HepG2 (cell line): ENCODE data around the gene TOMM20. TPM values are rescaled to one million over a fixed set of nuclear protein-coding genes. Genes with fewer than 3 reads are reported as not detected.

Experiments
- ARNTL ChIP-seq: sonication (generic); formaldehyde crosslinking; IDR thresholded peaks from 2 replicates; pipeline ENCODE4 v1.4.0; 2020; ENCODE audit warnings: mild to moderate bottlenecking, missing genetic modification reagents
- GABPA ChIP-seq, 2 experiments: IDR thresholded peaks; 2 replicates each; pipeline ENCODE4 v1.6.1; 2011 to 2016; ENCODE audit warnings: low read depth in 2 of 2, low read length in 1 of 2, missing biosample characterization in 1 of 2, missing genetic modification characterization in 1 of 2
- MLLT10 ChIP-seq: sonication (generic); formaldehyde crosslinking; IDR thresholded peaks from 2 replicates; pipeline ENCODE4 v1.4.0; 2020; ENCODE audit warnings: missing genetic modification reagents
- MTF2 ChIP-seq: sonication (generic); formaldehyde crosslinking; IDR thresholded peaks from 2 replicates; pipeline ENCODE4 v1.5.0; 2020; ENCODE audit warnings: missing genetic modification reagents, borderline replicate concordance
- PAF1 ChIP-seq: IDR thresholded peaks from 2 replicates; pipeline ENCODE4 v1.6.1; 2016; ENCODE audit warnings: missing genetic modification reagents, missing compliant biosample characterization
- PHF5A ChIP-seq: IDR thresholded peaks from one replicate; pipeline ENCODE4 v1.6.1; 2018; ENCODE audit warnings: low read depth, missing genetic modification reagents; ENCODE audit not compliant: unreplicated experiment
- SMAD1 ChIP-seq: sonication (generic); formaldehyde crosslinking; IDR thresholded peaks from 2 replicates; pipeline ENCODE4 v1.4.0; 2020; ENCODE audit warnings: missing genetic modification reagents, low read depth, mild to moderate bottlenecking, borderline replicate concordance
- SMYD3 ChIP-seq: sonication (generic); formaldehyde crosslinking; IDR thresholded peaks from 2 replicates; pipeline ENCODE4 v1.8.1; 2023; ENCODE audit warnings: mild to moderate bottlenecking, missing genetic modification reagents
- SPEN ChIP-seq: sonication (generic); formaldehyde crosslinking; IDR thresholded peaks from 2 replicates; pipeline ENCODE4 v1.5.1; 2020; ENCODE audit warnings: low read depth, mild to moderate bottlenecking, missing genetic modification reagents
- ZNF235 ChIP-seq: sonication (generic); formaldehyde crosslinking; IDR thresholded peaks from 2 replicates; pipeline ENCODE4 v1.8.1; 2023; ENCODE audit warnings: mild to moderate bottlenecking, missing genetic modification reagents, borderline replicate concordance
- ZNF335 ChIP-seq: sonication (generic); formaldehyde crosslinking; IDR thresholded peaks from 2 replicates; pipeline ENCODE4 v1.4.0; 2020; ENCODE audit warnings: missing genetic modification reagents
- ZNF354B ChIP-seq: sonication (generic); formaldehyde crosslinking; IDR thresholded peaks from 2 replicates; pipeline ENCODE4 v1.8.0; 2022; ENCODE audit warnings: mild to moderate bottlenecking, missing genetic modification reagents
- ZNF549 ChIP-seq: sonication (generic); formaldehyde crosslinking; IDR thresholded peaks from 2 replicates; pipeline ENCODE4 v1.5.0; 2020; ENCODE audit warnings: missing genetic modification reagents
- polyA plus RNA-seq, 8 experiments: library from polyadenylated mRNA; depleted of rRNA in 3 of 8; stranded (reverse) in 7 of 8; unstranded in 1 of 8; fragments of >200 nt; fragmentation: Illumina TruSeq in 4 of 8; extraction: Trizol in 4 of 8; gene quantifications; 2 replicates each; pipeline versions ENCODE4 v1.2.1 to v1.2.3, GENCODE V29; 2011 to 2016; ENCODE audit warnings: low read depth in 4 of 8, missing spikeins in 1 of 8, mixed read lengths in 1 of 8; ENCODE audit not compliant: insufficient read depth in 1 of 8
- total RNA-seq, 5 experiments: library from RNA; depleted of rRNA; stranded (reverse); fragments of >200 nt; fragmentation: Illumina TruSeq; extraction: Trizol; gene quantifications; 2 replicates each; pipeline ENCODE4 v1.2.3, GENCODE V29; 2016; ENCODE audit warnings: low read depth in 1 of 5
- TF ChIP-seq, protein P1 (sequence below): IDR thresholded peaks from 2 replicates; pipeline ENCODE4 v1.6.1; 2016; ENCODE audit warnings: missing compliant biosample characterization, missing genetic modification reagents, borderline replicate concordance
- TF ChIP-seq, protein P2 (sequence below): IDR thresholded peaks from 2 replicates; pipeline ENCODE4 v1.6.1; 2012; ENCODE audit warnings: inconsistent platforms
- TF ChIP-seq, protein P3 (sequence below): sonication (generic); formaldehyde crosslinking; conservative IDR thresholded peaks from 2 replicates; pipeline ENCODE4 v1.4.0; 2020; ENCODE audit warnings: missing genetic modification reagents
- TF ChIP-seq, protein P4 (sequence below): sonication (generic); formaldehyde crosslinking; IDR thresholded peaks from 2 replicates; pipeline ENCODE4 v1.5.1; 2020; ENCODE audit warnings: missing genetic modification reagents, mild to moderate bottlenecking, borderline replicate concordance
- TF ChIP-seq, protein P5 (sequence below): sonication (generic); formaldehyde crosslinking; IDR thresholded peaks from 2 replicates; pipeline ENCODE4 v1.4.0; 2020; ENCODE audit warnings: missing genetic modification reagents
- TF ChIP-seq, protein P6 (sequence below): sonication (generic); formaldehyde crosslinking; IDR thresholded peaks from 2 replicates; pipeline ENCODE4 v1.4.0; 2020; ENCODE audit warnings: missing genetic modification reagents

Gene TOMM20
- total and polyA plus RNA-seq, 2 of the 13 experiments (the other 11 are each of a cell fraction or from before 2014, with no cell fraction given) = 153 to 376 TPM

DNA sequence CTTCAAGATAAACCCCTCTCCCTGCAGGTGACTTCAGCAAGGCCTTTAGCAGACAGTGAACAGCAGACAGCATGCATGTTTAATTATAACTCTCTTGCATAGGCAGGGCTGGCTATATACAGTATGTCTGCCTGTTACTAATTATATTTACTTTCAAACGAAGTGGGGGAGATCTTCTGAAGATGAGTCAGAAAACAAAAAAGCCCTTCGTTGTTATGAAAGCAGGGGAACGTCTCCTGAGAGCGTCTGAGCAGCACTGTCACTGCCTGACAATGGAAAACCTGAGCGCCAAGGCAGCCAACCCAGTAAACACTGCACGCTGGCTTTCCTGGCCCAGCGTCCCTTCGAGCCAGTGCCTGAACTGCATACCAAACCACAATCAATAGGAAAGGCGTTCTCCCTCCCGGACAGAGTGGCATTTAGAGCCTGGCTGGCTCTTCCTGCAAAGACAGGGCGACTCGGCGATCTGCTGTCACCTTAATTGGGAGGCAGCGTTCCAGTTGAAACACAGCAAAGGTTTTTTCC is 54.1 kb downstream of the TOMM20 start (continued):
- TF ChIP-seq, protein P1, sequence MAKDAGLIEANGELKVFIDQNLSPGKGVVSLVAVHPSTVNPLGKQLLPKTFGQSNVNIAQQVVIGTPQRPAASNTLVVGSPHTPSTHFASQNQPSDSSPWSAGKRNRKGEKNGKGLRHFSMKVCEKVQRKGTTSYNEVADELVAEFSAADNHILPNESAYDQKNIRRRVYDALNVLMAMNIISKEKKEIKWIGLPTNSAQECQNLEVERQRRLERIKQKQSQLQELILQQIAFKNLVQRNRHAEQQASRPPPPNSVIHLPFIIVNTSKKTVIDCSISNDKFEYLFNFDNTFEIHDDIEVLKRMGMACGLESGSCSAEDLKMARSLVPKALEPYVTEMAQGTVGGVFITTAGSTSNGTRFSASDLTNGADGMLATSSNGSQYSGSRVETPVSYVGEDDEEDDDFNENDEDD (CRISPR knock-in tag) = 0 out of 2 replicates have a peak, but pooled peaks have one; percentile 16
- TF ChIP-seq GABPA (IDR thresholded peaks at IDR 0.05; ENCODE audit: low read depth, low read length) (no peak), GABPA (CRISPR knock-in tag; IDR thresholded peaks at IDR 0.05; ENCODE audit: low read depth) (no peak), PAF1 (CRISPR knock-in tag) (no peak), SMAD1 (CRISPR knock-in tag) (no peak), MLLT10 (CRISPR knock-in tag) (no peak), ZNF235 (no peak), MTF2 (CRISPR knock-in tag) (no peak), SPEN (CRISPR knock-in tag) (0 out of 2 replicates have a peak, but pooled peaks have one; percentile 36), ZNF354B (no peak), ZNF335 (CRISPR knock-in tag) (no peak), SMYD3 (CRISPR knock-in tag) (peak; percentile 57; the same call in 1 of the 2 replicates), ARNTL (no peak), ZNF549 (CRISPR knock-in tag) (no peak), PHF5A (CRISPR knock-in tag) (no peak)
- TF ChIP-seq, protein P2, sequence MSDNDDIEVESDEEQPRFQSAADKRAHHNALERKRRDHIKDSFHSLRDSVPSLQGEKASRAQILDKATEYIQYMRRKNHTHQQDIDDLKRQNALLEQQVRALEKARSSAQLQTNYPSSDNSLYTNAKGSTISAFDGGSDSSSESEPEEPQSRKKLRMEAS = no peak
- TF ChIP-seq, protein P3, sequence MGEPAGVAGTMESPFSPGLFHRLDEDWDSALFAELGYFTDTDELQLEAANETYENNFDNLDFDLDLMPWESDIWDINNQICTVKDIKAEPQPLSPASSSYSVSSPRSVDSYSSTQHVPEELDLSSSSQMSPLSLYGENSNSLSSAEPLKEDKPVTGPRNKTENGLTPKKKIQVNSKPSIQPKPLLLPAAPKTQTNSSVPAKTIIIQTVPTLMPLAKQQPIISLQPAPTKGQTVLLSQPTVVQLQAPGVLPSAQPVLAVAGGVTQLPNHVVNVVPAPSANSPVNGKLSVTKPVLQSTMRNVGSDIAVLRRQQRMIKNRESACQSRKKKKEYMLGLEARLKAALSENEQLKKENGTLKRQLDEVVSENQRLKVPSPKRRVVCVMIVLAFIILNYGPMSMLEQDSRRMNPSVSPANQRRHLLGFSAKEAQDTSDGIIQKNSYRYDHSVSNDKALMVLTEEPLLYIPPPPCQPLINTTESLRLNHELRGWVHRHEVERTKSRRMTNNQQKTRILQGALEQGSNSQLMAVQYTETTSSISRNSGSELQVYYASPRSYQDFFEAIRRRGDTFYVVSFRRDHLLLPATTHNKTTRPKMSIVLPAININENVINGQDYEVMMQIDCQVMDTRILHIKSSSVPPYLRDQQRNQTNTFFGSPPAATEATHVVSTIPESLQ (CRISPR knock-in tag) = no peak
- TF ChIP-seq, protein P4, sequence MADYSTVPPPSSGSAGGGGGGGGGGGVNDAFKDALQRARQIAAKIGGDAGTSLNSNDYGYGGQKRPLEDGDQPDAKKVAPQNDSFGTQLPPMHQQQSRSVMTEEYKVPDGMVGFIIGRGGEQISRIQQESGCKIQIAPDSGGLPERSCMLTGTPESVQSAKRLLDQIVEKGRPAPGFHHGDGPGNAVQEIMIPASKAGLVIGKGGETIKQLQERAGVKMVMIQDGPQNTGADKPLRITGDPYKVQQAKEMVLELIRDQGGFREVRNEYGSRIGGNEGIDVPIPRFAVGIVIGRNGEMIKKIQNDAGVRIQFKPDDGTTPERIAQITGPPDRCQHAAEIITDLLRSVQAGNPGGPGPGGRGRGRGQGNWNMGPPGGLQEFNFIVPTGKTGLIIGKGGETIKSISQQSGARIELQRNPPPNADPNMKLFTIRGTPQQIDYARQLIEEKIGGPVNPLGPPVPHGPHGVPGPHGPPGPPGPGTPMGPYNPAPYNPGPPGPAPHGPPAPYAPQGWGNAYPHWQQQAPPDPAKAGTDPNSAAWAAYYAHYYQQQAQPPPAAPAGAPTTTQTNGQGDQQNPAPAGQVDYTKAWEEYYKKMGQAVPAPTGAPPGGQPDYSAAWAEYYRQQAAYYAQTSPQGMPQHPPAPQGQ (CRISPR knock-in tag) = 0 out of 2 replicates have a peak, but pooled peaks have one; percentile 55
- TF ChIP-seq, protein P5, sequence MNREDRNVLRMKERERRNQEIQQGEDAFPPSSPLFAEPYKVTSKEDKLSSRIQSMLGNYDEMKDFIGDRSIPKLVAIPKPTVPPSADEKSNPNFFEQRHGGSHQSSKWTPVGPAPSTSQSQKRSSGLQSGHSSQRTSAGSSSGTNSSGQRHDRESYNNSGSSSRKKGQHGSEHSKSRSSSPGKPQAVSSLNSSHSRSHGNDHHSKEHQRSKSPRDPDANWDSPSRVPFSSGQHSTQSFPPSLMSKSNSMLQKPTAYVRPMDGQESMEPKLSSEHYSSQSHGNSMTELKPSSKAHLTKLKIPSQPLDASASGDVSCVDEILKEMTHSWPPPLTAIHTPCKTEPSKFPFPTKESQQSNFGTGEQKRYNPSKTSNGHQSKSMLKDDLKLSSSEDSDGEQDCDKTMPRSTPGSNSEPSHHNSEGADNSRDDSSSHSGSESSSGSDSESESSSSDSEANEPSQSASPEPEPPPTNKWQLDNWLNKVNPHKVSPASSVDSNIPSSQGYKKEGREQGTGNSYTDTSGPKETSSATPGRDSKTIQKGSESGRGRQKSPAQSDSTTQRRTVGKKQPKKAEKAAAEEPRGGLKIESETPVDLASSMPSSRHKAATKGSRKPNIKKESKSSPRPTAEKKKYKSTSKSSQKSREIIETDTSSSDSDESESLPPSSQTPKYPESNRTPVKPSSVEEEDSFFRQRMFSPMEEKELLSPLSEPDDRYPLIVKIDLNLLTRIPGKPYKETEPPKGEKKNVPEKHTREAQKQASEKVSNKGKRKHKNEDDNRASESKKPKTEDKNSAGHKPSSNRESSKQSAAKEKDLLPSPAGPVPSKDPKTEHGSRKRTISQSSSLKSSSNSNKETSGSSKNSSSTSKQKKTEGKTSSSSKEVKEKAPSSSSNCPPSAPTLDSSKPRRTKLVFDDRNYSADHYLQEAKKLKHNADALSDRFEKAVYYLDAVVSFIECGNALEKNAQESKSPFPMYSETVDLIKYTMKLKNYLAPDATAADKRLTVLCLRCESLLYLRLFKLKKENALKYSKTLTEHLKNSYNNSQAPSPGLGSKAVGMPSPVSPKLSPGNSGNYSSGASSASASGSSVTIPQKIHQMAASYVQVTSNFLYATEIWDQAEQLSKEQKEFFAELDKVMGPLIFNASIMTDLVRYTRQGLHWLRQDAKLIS (CRISPR knock-in tag) = no peak
- TF ChIP-seq, protein P6, sequence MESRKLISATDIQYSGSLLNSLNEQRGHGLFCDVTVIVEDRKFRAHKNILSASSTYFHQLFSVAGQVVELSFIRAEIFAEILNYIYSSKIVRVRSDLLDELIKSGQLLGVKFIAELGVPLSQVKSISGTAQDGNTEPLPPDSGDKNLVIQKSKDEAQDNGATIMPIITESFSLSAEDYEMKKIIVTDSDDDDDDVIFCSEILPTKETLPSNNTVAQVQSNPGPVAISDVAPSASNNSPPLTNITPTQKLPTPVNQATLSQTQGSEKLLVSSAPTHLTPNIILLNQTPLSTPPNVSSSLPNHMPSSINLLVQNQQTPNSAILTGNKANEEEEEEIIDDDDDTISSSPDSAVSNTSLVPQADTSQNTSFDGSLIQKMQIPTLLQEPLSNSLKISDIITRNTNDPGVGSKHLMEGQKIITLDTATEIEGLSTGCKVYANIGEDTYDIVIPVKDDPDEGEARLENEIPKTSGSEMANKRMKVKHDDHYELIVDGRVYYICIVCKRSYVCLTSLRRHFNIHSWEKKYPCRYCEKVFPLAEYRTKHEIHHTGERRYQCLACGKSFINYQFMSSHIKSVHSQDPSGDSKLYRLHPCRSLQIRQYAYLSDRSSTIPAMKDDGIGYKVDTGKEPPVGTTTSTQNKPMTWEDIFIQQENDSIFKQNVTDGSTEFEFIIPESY (CRISPR knock-in tag) = no peak
